Right lobe of liver (tissue), 6 donors: ENCODE results near the gene RUVBL2. TPM values are rescaled to one million over a fixed set of nuclear protein-coding genes. Genes with fewer than 3 reads are reported as not detected.
"Not testable (repeated sequence)": the region's sequence is repeated elsewhere in the genome, so short reads cannot be mapped to it uniquely, and the experiment has no call there.

ENCODE experiments used
- ATAC-seq, 4 donors: fragments of 200-7000 bp; cut with Tn5 transposase; one replicate each; pipeline ENCODE4 v1.9.1; 2020; ENCODE audit warnings: mild to moderate bottlenecking in 4 of 4, moderate library complexity in 4 of 4
- DNase-seq, 3 donors: peaks; one replicate each; pipeline ENCODE4 v3.0.0-alpha.2; 2020
- H3K27ac ChIP-seq, 3 donors: fragments of 200-600 bp; one replicate each; pipeline ENCODE4 v1.8.0; 2022
- H3K27me3 ChIP-seq, 2 donors: fragments of 200-600 bp; one replicate each; pipeline ENCODE4 v1.8.0; 2022
- H3K36me3 ChIP-seq, 4 donors: fragments of 200-600 bp; sonication (generic) in 1 of 4; one replicate each; pipeline versions ENCODE4 v1.5.1 to v1.8.0; 2017 to 2022; ENCODE audit warnings: control low read depth in 1 of 4
- H3K4me1 ChIP-seq, 4 donors: fragments of 200-600 bp; sonication (generic) in 1 of 4; one replicate each; pipeline versions ENCODE4 v1.5.1 to v1.8.0; 2017 to 2022; ENCODE audit warnings: control low read depth in 1 of 4
- H3K4me3 ChIP-seq, 3 donors: fragments of 200-600 bp; one replicate each; pipeline ENCODE4 v1.8.0; 2022
- H3K9me3 ChIP-seq, 4 donors: fragments of 200-600 bp; sonication (generic) in 1 of 4; one replicate each; pipeline versions ENCODE4 v1.5.1 to v1.8.0; 2017 to 2022; ENCODE audit warnings: control low read depth in 1 of 4
- CTCF ChIP-seq, 4 donors: fragments of 200-600 bp in 3 of 4; fragments of 450-650 bp in 1 of 4; IDR thresholded peaks; one replicate each; pipeline versions ENCODE4 v1.5.1 to v1.8.0; 2016 to 2022; ENCODE audit warnings: antibody characterized with exemption in 4 of 4, mild to moderate bottlenecking in 2 of 4
- WGBS: methylation state at CpG from one replicate; pipeline ENCODE4 v1.1.6; 2018; ENCODE audit warnings: low coverage, low lambda C conversion rate; ENCODE audit not compliant: insufficient coverage; ENCODE audit errors: missing lambda C conversion rate; 5-methylcytosine and 5-hydroxymethylcytosine counted together
- intact Hi-C, 2 donors: fragments of 100-400 bp; cut with DNase I; formaldehyde crosslinking; loops; one replicate each; pipeline versions ENCODE4 v1.11.2 to v1.14.1; 2022
- total RNA-seq, 6 experiments: library from RNA; depleted of rRNA in 2 of 6; stranded (reverse); fragments of >200 nt in 2 of 6; fragmentation: NEBNext Ultra II Directional in 3 of 6; extraction: Animal tissue kit (Norgen Biotek cat#: 25700) in 3 of 6; gene quantifications; one replicate each; pipeline versions ENCODE4 v1.1.0 to v1.2.4, GENCODE V29; 2016 to 2023
- donor health status: DM: no; HTN: yes; CAD: no.
- donor health status: DM: no; HTN: no; CAD: no.
- donor health status: DM: no; HTN: no; CAD: no.
- donor health status: DM: no; HTN: yes; CAD: no.
- donor health status: DM: no; HTN: yes; CAD: no.

RUVBL2 gene
- total RNA-seq, 6 experiments from 2014 or later = 22.8 to 66.7 (median 32.3) TPM

- ATAC-seq, H3K9me3 ChIP-seq, H3K27me3 ChIP-seq, H3K36me3 ChIP-seq, DNase-seq, H3K27ac ChIP-seq, H3K4me3 ChIP-seq, intact Hi-C loops, H3K4me1 ChIP-seq: not testable (repeated sequence)
- 69% methylated on average over 3 of the region's 9 CpGs for WGBS
Observed at GRCh38 chr19:49028686-49029085, 35.0 kb downstream of the RUVBL2 start.

GRCh38 chr19:49029749-49030148 lies 36.1 kb downstream of the RUVBL2 start:
- H3K27ac ChIP-seq, intact Hi-C loops, H3K4me1 ChIP-seq, ATAC-seq, H3K4me3 ChIP-seq, H3K27me3 ChIP-seq, H3K9me3 ChIP-seq, H3K36me3 ChIP-seq, DNase-seq: not testable (repeated sequence)
- WGBS = 80% methylated on average over 2 of the region's 14 CpGs

- ATAC-seq, H3K9me3 ChIP-seq, H3K4me3 ChIP-seq, DNase-seq, intact Hi-C loops, H3K27ac ChIP-seq, H3K4me1 ChIP-seq, H3K27me3 ChIP-seq, H3K36me3 ChIP-seq: not testable (repeated sequence)
- 83% methylated on average over 5 of the region's 8 CpGs for WGBS
Observed at GRCh38 chr19:49030323-49030722, 36.6 kb downstream of the RUVBL2 start.

GRCh38 chr19:49031642-49032301 lies 38.1 kb downstream of the RUVBL2 start, which contains the start of gene CGB2:
Gene CGB2, plus strand, starts transcription at chr19:49031890. Its CDS starts 206 bp downstream, at chr19:49032096.
- H3K36me3 ChIP-seq, ATAC-seq, H3K9me3 ChIP-seq, H3K27me3 ChIP-seq, H3K27ac ChIP-seq, intact Hi-C loops, DNase-seq, H3K4me3 ChIP-seq, H3K4me1 ChIP-seq: not testable (repeated sequence)
- peak in 2 of 4 donors; percentile 9 to 22 for TF ChIP-seq CTCF (IDR thresholded peaks at IDR 0.05)
- whole genome bisulfite sequencing = 16% methylated on average over 13 of the region's 28 CpGs

GRCh38 chr19:49036815-49037214 lies 43.1 kb downstream of the RUVBL2 start, which contains the start of gene CGB1:
Gene CGB1, minus strand, starts transcription at chr19:49036895. Its CDS starts 184 bp downstream, at chr19:49036711.
- H3K27ac ChIP-seq, H3K4me1 ChIP-seq, DNase-seq, H3K27me3 ChIP-seq, H3K4me3 ChIP-seq, H3K9me3 ChIP-seq, intact Hi-C loops, H3K36me3 ChIP-seq, ATAC-seq: not testable (repeated sequence)
- 79% methylated on average over 9 of the region's 18 CpGs for WGBS
- peak; percentile 12 to 25 (median 22) for TF ChIP-seq CTCF (IDR thresholded peaks at IDR 0.05)

- 93% methylated on average over 6 of the region's 8 CpGs for WGBS
- H3K27ac ChIP-seq, H3K27me3 ChIP-seq, ATAC-seq, intact Hi-C loops, H3K36me3 ChIP-seq, H3K4me3 ChIP-seq, H3K4me1 ChIP-seq, H3K9me3 ChIP-seq, DNase-seq: not testable (repeated sequence)
Observed at GRCh38 chr19:49038111-49038510, 44.4 kb downstream of the RUVBL2 start.

- H3K36me3 ChIP-seq, H3K9me3 ChIP-seq, H3K4me3 ChIP-seq, intact Hi-C loops, DNase-seq, H3K27ac ChIP-seq, H3K27me3 ChIP-seq, H3K4me1 ChIP-seq: not testable (repeated sequence)
- peak in 1 of 4 donors; percentile 17 for ATAC-seq
- 60% methylated on average over 5 of the region's 26 CpGs for WGBS
Observed at GRCh38 chr19:49038557-49039276, 45.0 kb downstream of the RUVBL2 start.

GRCh38 chr19:49039736-49040135 lies 46.0 kb downstream of the RUVBL2 start:
- ATAC-seq, H3K27ac ChIP-seq, H3K36me3 ChIP-seq, H3K9me3 ChIP-seq, H3K4me1 ChIP-seq, intact Hi-C loops, H3K4me3 ChIP-seq, DNase-seq, H3K27me3 ChIP-seq: not testable (repeated sequence)
- 0% methylated on average over 3 of the region's 9 CpGs for WGBS
